Erythroblast (primary cell): ENCODE results near the gene PTPRM.

ENCODE experiments used
- DNase-seq, 2 experiments: peaks; one replicate each; lab custom pipeline; 2025; lab: John Stamatoyannopoulos, UW
- GATA1 ChIP-seq: IDR thresholded peaks from 2 replicates; pipeline ENCODE4 v1.6.1; 2011; ENCODE audit warnings: low read depth, mild to moderate bottlenecking, control low read depth, low read length, moderate library complexity
- POLR2A ChIP-seq: IDR thresholded peaks from 2 replicates; pipeline ENCODE4 v1.6.1; 2011; ENCODE audit warnings: mild to moderate bottlenecking, low read length

PTPRM gene

GRCh38 chr18:8153887-8154583 is 586.9 kb downstream of the PTPRM start:
- TF ChIP-seq GATA1 (no peak), POLR2A (no peak)
- DNase-seq = no peak

DNA sequence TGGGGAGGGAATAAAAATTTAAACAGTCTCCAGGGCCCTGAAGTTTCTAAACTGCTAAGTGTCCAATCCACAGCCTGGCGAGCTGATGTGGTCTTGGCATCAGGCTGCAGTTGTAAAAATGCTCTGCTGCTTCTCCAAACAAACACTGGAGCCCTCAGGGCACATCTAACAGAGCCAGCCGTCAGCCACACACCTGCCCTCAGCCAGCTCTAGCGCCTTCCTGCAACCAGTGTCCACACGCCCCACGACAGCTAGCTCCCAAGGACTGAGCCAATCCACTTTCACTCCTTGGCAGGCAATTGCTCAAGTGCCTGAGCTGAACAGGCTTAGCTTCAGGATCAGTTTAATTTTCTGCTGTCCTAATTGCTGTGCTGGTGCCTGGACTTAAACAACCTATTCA is 595.7 kb downstream of the PTPRM start:
- TF ChIP-seq GATA1 (no peak), POLR2A (no peak)
- DNase-seq = no peak

- no peak for DNase-seq
- TF ChIP-seq POLR2A = no peak
- no peak for TF ChIP-seq GATA1
Observed at GRCh38 chr18:8163286-8163959, 596.3 kb downstream of the PTPRM start.

DNA sequence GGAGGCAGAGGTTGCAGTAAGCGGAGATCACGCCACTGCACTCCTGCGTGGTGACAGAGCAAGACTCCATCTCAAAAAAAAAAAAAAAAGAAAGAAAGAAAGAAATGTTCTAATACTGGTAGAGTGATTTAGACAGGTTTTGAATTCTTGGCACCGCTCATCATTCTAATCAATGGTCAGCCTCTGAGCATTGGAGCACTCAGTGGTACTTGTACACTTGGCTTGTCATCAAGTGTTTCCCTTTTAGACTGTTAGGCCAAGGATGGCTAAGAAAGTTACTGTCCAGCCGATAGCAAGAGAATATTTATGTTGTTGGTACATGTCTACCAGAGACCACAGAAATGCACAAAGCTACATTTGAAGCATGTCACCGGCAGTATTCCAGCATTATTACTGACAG is 598.0 kb downstream of the PTPRM start:
- no peak for DNase-seq
- TF ChIP-seq POLR2A = no peak
- no peak for TF ChIP-seq GATA1

DNA sequence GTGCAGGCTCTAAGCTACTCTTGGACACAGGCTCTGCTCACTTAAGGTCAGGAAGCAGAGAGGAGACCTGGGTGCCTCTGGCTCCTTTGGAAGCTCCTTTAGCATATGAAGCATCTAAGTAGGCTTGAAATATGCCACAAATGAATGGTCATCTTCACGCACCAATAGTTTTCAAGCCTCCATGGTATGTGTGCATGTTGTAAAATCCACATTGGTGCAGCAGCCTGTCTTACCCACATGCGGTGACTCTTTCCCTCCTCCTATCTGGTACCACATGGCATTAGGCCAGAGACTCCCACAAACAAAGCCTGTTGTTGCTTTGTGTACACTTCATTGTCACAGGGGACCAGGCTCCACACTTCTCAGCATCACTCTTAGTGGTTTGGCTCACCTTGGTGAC is 599.9 kb downstream of the PTPRM start:
- DNase-seq = no peak
- TF ChIP-seq POLR2A (no peak), GATA1 (no peak)

DNA sequence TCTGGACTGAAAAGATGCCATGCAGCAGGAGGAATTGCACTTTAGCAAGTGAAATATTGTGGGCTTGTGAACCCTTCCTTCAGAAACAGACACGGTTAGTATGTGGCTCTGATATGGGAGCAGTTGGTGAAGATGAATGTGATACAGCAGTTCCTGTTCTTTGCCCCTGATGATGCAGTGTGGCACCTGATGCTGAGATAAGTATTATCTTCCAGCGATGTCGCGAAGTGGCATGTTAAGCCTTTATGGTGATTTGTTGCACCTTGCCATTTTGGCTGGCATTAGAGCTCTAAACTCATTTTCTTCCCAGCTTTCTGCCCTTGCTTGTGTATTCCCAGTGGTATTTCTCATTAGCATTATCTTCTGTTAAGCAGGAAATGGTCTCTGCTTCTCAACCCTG is 600.6 kb downstream of the PTPRM start:
- TF ChIP-seq POLR2A (no peak), GATA1 (no peak)
- no peak for DNase-seq

DNA sequence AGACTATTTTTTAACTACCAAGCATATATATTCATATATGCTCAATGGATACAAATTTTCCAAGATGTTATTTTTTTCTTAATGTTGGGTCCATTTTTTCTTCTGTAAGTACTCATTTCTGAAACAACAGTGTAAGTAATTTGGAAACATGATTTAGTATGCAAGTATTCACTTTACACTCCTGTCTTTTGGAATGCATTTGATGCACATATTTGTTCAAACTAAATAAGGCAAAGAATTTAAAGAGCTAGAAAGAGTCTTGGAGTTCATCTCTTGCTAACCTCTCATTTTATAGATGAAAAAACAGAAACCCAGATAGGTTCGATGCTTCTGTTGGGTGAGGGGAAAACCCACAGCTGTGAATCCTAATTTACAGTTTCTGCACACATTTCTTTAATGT is 602.6 kb downstream of the PTPRM start:
- no peak for DNase-seq
- no peak for TF ChIP-seq GATA1
- TF ChIP-seq POLR2A = no peak

GRCh38 chr18:8174771-8175170 is 607.7 kb downstream of the PTPRM start:
- TF ChIP-seq GATA1 (no peak), POLR2A (no peak)
- DNase-seq = no peak

DNA sequence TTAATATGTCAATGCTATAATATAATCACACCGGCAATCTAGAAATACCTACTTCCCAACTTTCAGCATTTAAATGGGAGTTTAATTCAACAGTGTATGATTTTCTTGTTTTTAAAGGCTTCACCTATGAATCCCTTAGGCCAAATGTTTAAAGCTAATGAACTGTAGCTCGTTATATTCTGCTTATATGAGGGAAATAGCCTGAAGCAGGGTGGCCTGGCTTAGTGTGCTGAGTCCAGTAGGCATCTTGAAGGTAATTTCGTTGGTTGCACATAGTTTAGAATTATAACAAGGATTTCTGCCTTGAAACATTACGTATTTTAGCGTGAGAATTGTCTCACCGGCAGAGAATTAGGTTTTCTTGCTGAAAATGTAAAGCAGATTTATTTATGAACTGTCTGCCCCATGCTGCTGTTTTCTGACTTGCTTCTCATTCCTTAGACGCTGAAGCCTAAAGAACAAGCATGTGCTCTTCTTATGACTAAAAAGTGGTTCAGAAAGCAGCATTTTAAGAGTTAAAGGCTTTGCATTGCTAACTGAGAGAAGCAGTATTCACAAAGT is 608.5 kb downstream of the PTPRM start:
- DNase-seq = no peak
- TF ChIP-seq POLR2A (no peak), GATA1 (no peak)

GRCh38 chr18:8176109-8176508 is 609.0 kb downstream of the PTPRM start:
- DNase-seq = no peak
- TF ChIP-seq GATA1 (no peak), POLR2A (no peak)

GRCh38 chr18:8176554-8176953 is 609.4 kb downstream of the PTPRM start:
- no peak for TF ChIP-seq POLR2A
- no peak for TF ChIP-seq GATA1
- no peak for DNase-seq

DNA sequence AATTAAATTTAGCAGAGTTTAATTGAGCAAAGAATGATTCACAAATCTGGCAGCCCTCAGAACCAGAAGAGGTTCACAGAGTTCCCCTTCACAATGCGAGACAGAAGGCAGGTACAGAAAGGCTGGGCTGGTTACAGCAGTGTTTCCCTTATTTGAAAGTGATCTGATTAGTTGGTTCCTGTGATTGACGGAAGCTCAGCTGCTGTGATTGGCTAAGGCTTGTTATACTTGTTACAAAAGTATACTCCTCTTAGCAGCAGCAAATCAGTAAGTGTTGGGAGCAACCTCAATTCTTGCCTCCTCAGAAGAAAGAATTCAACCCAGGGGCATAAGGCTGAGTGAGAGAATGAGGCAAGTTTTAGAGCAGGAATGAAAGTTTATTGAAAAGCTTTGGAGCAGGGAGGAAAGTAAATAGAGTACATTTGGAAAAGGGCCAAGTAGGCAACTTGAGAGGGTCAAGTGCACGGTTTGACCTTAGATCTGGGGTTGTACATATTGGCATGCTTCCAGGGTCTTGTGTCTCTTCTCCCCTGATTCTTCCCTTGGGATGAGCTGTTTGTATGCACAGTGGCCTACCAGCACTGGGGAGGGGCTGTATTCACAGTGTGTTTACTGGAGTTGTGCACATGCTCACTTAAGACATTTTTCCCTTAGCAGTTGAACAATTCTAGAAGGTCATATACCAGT is 610.4 kb downstream of the PTPRM start:
- DNase-seq = no peak

DNA sequence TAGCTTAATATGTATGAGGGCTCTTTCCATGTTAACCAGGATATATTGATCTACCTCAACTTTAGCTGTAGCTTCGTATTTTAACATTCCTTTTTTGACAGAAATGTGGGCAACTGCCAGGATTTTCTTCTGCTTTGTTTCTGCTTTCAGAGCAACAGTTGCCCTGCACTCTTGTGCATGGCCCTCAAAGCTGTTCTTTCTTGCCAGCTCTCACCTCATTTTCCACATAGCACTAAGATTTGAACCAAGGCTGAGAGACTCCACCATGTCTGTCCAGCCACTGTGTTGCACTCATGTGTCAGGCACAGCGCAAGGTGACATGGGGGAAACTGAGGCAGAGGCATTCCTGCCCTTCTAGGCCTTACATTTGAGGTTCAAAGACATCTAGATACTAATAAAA is 619.3 kb downstream of the PTPRM start:
- no peak for DNase-seq

More for the DNA sequence above, 610.4 kb downstream of the PTPRM start:
- no peak for TF ChIP-seq GATA1
- TF ChIP-seq POLR2A = no peak

GRCh38 chr18:8188184-8188583 is 621.1 kb downstream of the PTPRM start:
- TF ChIP-seq GATA1 (no peak), POLR2A (no peak)
- no peak for DNase-seq

More for the DNA sequence above, 619.3 kb downstream of the PTPRM start:
- TF ChIP-seq POLR2A (no peak), GATA1 (no peak)
